Activated naive CD4-positive, alpha-beta T cell treated with anti-CD3 and anti-CD28 coated beads, Interleukin-2, amount 50 U/mL, for 16 hours (primary cell): ENCODE data around the gene LRRC15.

ENCODE experiments used
- DNase-seq: peaks from one replicate; pipeline ENCODE4 v3.0.0-alpha.2; 2020

LRRC15 gene

GRCh38 chr3:194314388-194315068, 55.0 kb downstream of the LRRC15 start:
- DNase-seq, result no peak

GRCh38 chr3:194313560-194314387, 55.8 kb downstream of the LRRC15 start:
- DNase-seq, result no peak

GRCh38 chr3:194312743-194313281, 56.7 kb downstream of the LRRC15 start:
- no peak for DNase-seq

DNA sequence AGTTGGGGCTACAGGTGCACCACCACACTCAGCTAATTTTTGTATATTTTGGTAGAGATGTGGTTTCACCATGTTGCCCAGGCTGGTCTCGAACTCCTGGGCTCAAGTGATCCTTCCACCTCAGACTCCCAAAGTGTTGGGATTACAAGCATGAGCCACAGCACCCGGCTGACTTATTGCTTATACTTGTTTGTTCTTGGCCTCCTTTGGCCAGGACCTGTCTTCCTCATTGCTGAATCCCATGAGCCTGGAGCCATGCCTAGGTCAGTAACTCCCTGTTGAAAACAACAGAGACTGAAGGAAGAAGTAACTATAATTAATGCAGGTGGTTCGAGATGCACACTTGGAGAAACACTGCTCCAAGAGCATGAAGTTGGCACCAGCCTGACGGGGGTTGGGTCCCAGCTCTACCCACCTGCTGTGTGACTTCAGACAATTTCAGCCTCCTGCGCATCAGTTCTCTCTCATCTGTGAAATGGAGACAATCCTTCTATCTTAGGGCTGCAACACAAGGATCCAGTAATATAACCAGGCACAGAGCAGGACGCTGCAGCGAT, 57.3 kb downstream of the LRRC15 start:
- no peak for DNase-seq

DNA sequence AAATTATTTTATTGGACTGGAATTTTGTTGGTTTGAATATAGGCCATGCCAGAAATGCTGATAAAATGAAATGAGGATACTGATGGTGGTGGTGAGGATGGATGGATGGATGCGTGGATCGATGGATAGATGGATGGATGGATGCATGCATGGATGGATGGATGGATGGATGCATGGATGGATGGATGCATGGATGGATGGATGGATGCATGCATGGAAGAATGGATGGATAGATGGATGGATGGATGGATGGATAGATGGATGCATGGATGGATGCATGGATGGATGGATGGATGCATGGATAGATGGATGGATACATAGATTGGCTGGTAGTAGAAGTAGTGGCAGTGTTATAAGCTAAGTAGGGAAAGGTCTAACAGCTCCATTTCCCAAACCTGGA, 58.5 kb downstream of the LRRC15 start:
- no peak for DNase-seq

- DNase-seq, result no peak
Measured at GRCh38 chr3:194310060-194310835, 59.3 kb downstream of the LRRC15 start.

- no peak for DNase-seq
Measured at GRCh38 chr3:194308601-194309449, 60.7 kb downstream of the LRRC15 start.

DNA sequence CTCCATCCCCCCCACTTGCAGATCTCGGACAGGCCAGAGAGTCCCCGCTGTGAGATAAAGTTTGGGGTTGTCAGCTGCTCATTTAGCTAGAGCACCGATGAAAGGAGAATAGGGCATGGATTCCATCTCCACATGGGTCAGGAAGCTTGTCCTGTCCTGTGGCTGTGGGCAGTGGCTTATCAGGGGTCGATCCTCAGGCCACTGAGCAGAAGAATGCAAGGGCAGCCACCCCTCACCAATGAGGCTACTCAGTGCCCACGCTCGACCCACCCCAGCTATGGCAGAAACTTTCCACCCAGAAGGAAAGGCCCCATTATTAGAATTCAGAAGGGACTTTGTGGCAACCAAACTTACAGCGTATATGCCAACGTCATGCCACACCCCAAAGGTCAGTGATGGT, 61.7 kb downstream of the LRRC15 start:
- no peak for DNase-seq

DNA sequence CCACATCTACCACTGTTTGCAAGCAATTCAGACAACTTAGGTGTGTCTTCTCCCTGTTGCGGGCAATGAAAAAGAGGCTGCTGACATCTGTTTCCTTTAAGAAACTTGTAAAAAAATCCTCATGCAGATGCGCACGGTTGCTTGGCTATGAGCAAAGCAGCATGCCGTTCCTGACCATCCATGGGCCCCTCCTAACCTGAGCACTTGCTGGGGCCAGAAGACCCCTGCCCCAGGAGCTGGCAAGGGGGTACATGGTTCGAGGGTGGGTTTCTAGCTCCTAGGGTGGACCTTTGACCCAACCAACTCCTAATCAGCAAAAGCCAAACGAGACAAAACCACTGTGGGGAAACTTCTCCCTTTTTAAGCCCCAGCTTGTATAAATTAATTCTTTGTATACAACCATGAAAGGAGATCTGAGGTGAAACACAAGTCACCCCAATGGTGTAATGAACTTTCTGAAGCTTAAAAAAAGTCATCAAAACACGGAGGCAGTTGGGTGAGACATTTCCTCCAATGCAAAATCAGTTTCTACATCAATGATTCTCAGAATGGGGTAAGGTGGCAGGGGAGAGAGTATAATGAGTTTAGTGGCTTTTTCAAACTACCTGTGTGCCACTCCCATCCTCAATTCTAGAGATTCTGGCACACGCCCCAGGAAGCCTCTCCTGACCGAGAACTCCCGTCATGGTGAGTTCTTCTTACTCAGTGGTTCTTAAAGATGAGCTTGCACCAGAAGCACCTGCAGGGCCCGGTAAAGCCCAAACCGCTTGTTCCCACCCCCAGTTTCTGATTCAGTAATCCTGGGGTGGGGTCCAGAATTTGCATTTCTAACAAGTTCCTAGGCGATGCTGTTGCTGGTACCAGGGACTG, 62.5 kb downstream of the LRRC15 start:
- no peak for DNase-seq

- no peak for DNase-seq
Measured at GRCh38 chr3:194306109-194306686, 63.3 kb downstream of the LRRC15 start.

GRCh38 chr3:194305356-194306108, 64.0 kb downstream of the LRRC15 start:
- no peak for DNase-seq
